DND-41 (cell line): ENCODE measurements around the gene JAKMIP2.

Experiments
- CTCF ChIP-seq: IDR thresholded peaks from 2 replicates; pipeline ENCODE4 v1.5.1; 2012; ENCODE audit warnings: borderline replicate concordance, low read length, moderate library complexity, mild to moderate bottlenecking; ENCODE audit not compliant: poor library complexity, severe bottlenecking; ENCODE audit errors: extremely low read depth
- EZH2 ChIP-seq: IDR thresholded peaks from 3 replicates; pipeline ENCODE4 v1.6.1; 2012; ENCODE audit warnings: borderline replicate concordance, low read depth, mild to moderate bottlenecking, moderate library complexity, low read length, inconsistent platforms; ENCODE audit not compliant: severe bottlenecking

GRCh38 chr5:147563466-147564123 is 218.9 kb downstream of the JAKMIP2 start:
- no peak for TF ChIP-seq CTCF
- no peak for TF ChIP-seq EZH2
